ENCODE results near the gene PLEKHS1. TPM values are rescaled to one million over a fixed set of nuclear protein-coding genes. Genes with fewer than 3 reads are reported as not detected.
A peak's percentile ranks its signal among the peaks of the same experiment; 100 is the strongest.

The PLEKHS1 gene
- total RNA-seq, 1 experiment from 2014 or later, result not detected

- H2AK5ac ChIP-seq (ENCODE audit: insufficient read length, low read length), result no peak overlapping the region
- no peak overlapping the region for H2BK12ac ChIP-seq (ENCODE audit: insufficient read length, low read depth, low read length)
- WGBS (ENCODE audit: extremely low coverage, insufficient read length, low lambda C conversion rate), result no CpG with 5 or more reads among the region's 6 CpGs
- H2BK5ac ChIP-seq (ENCODE audit: insufficient read length, low read length), result no peak overlapping the region
- H3K79me1 ChIP-seq (ENCODE audit: insufficient read depth, low read depth, low read length, poor library complexity, severe bottlenecking), result no peaks in the 10 kb centered on the region
- H3K18ac ChIP-seq (ENCODE audit: insufficient read length, low read depth, low read length), result no peak overlapping the region
- no peak overlapping the region for H3K23ac ChIP-seq (ENCODE audit: insufficient read length, low read depth, low read length)
- no peaks in the 10 kb centered on the region for H3K9me3 ChIP-seq (ENCODE audit: control insufficient read depth, low read depth, low read length)
- H3K79me2 ChIP-seq (ENCODE audit: insufficient read depth, low read length), result no peaks in the 10 kb centered on the region
- H3K14ac ChIP-seq (ENCODE audit: insufficient read depth, low read length), result no peak overlapping the region
- H2AFZ ChIP-seq (ENCODE audit: low read length), result no peak overlapping the region
- no peak overlapping the region for H4K5ac ChIP-seq (ENCODE audit: insufficient read length, low read depth, low read length)
- TF ChIP-seq CTCF (conservative IDR thresholded peaks at IDR 0.05), result no peak
- no peak overlapping the region; a peak in 1 of 7 replicates for H3K27ac Mint-ChIP-seq
- no peak overlapping the region for H3T11ph ChIP-seq (ENCODE audit: low read length)
- no peak overlapping the region for H3K27ac ChIP-seq (ENCODE audit: insufficient read length, low read depth, low read length)
- no peak overlapping the region for H3K56ac ChIP-seq (ENCODE audit: insufficient read length, low read depth, low read length)
- no peak overlapping the region for H2BK20ac ChIP-seq (ENCODE audit: low read depth, low read length, poor library complexity, severe bottlenecking)
- H2BK120ac ChIP-seq (ENCODE audit: low read depth, low read length, poor library complexity, severe bottlenecking), result no peak overlapping the region
- H3K4me1 ChIP-seq (ENCODE audit: insufficient read depth, low read length), result peaks cover 16% of the 10 kb centered on the region; the same call in 1 of the 2 replicates
- peak overlapping the region in 1 of 2 experiments; percentile 43; a peak in 1 of 5 replicates for H3K4me3 Mint-ChIP-seq
- no peak overlapping the region for H3K4ac ChIP-seq (ENCODE audit: low read depth, low read length)
- peaks cover 48 to 57% of the 10 kb centered on the region in 2 experiments for H3K4me1 Mint-ChIP-seq
- H3K27me3 Mint-ChIP-seq (ENCODE audit: low read depth), result peaks cover 8% of the 10 kb centered on the region
- H3K9me3 Mint-ChIP-seq, result no peaks in the 10 kb centered on the region
- H3K23me2 ChIP-seq (ENCODE audit: insufficient read length, low read depth, low read length, poor library complexity, severe bottlenecking), result no peaks in the 10 kb centered on the region
- H3K4me2 ChIP-seq (ENCODE audit: insufficient read depth, insufficient read length, low read length), result peak overlapping the region; percentile 44
- no peak overlapping the region for H4K8ac ChIP-seq (replicated peaks; ENCODE audit: insufficient read length, low read depth, low read length)
- H4K20me1 ChIP-seq (ENCODE audit: control insufficient read depth, insufficient read depth, insufficient read length), result no peaks in the 10 kb centered on the region
- no peak overlapping the region for H2BK15ac ChIP-seq (ENCODE audit: low read depth, low read length)
- no peak overlapping the region for H3K9ac ChIP-seq (ENCODE audit: extremely low read depth, insufficient read length, low read length)
- DNase-seq, result no peak
- no peaks in the 10 kb centered on the region for H3K27me3 ChIP-seq (ENCODE audit: insufficient read depth, low read length)
- no peaks in the 10 kb centered on the region for H3K36me3 Mint-ChIP-seq (ENCODE audit: insufficient read depth in 1 of 3, low read depth in 3 of 3)
- H4K91ac ChIP-seq (ENCODE audit: insufficient read length, low read depth, low read length), result no peak overlapping the region
Observed at GRCh38 chr10:113708640-113709039, 42.8 kb upstream of the PLEKHS1 start.
